Fibroblast of lung (primary cell): ENCODE data around the gene IDH2. TPM values are rescaled to one million over a fixed set of nuclear protein-coding genes. Genes with fewer than 3 reads are reported as not detected.

Experiments
- DNase-seq, 2 donors: peaks; one replicate each; pipeline versions ENCODE4 v3.0.0 to v3.0.0-alpha.2; 2010; ENCODE audit warnings: low read depth in 2 of 2
- H2AFZ ChIP-seq: 2 replicates; pipeline ENCODE4 v1.5.1; 2012; ENCODE audit warnings: low read length, control low read depth, inconsistent platforms
- H3K27ac ChIP-seq: 2 replicates; pipeline ENCODE4 v1.5.1; 2011; ENCODE audit warnings: low read length, control low read depth; ENCODE audit not compliant: insufficient read depth
- H3K27me3 ChIP-seq: 2 replicates; pipeline ENCODE4 v1.5.1; 2011; ENCODE audit warnings: mild to moderate bottlenecking, low read length; ENCODE audit not compliant: control insufficient read depth, insufficient read depth
- H3K36me3 ChIP-seq: 2 replicates; pipeline ENCODE4 v1.5.1; 2011; ENCODE audit warnings: low read length; ENCODE audit not compliant: control insufficient read depth, insufficient read depth
- H3K4me1 ChIP-seq: 2 replicates; pipeline ENCODE4 v1.5.1; 2011; ENCODE audit warnings: low read length; ENCODE audit not compliant: control insufficient read depth, insufficient read depth; ENCODE audit errors: extremely low read depth
- H3K4me2 ChIP-seq: 2 replicates; pipeline ENCODE4 v1.5.1; 2011; ENCODE audit warnings: low read length, control low read depth; ENCODE audit not compliant: insufficient read depth; ENCODE audit errors: extremely low read depth
- H3K4me3 ChIP-seq, 4 experiments: fragments of 200-600 bp in 1 of 4; sonication (generic) in 1 of 4; replicated peaks in 1 of 4; 2 replicates each; pipeline ENCODE4 v1.5.1; 2011 to 2016; ENCODE audit warnings: low read length in 4 of 4, low read depth in 3 of 4, mild to moderate bottlenecking in 3 of 4, control low read depth in 2 of 4, inconsistent platforms in 1 of 4, mixed read lengths in 1 of 4; ENCODE audit not compliant: insufficient read depth in 1 of 4; ENCODE audit errors: control extremely low read depth in 1 of 4
- H3K79me2 ChIP-seq: 2 replicates; pipeline ENCODE4 v1.5.1; 2012; ENCODE audit warnings: mild to moderate bottlenecking, low read length, inconsistent platforms; ENCODE audit not compliant: control insufficient read depth, insufficient read depth
- H3K9ac ChIP-seq: 2 replicates; pipeline ENCODE4 v1.5.1; 2011; ENCODE audit warnings: mild to moderate bottlenecking, low read length, control low read depth; ENCODE audit not compliant: insufficient read depth
- H3K9me3 ChIP-seq: 2 replicates; pipeline ENCODE4 v1.5.1; 2012; ENCODE audit warnings: low read depth, low read length; ENCODE audit not compliant: control insufficient read depth, insufficient read depth
- H4K20me1 ChIP-seq: 2 replicates; pipeline ENCODE4 v1.5.1; 2011; ENCODE audit warnings: low read length; ENCODE audit not compliant: control insufficient read depth, insufficient read depth; ENCODE audit errors: extremely low read depth
- CTCF ChIP-seq, 2 donors: IDR thresholded peaks in 1 of 2; conservative IDR thresholded peaks in 1 of 2; 1 replicate in 1 of 2; 2 replicates in 1 of 2; pipeline ENCODE4 v1.5.1; 2011 to 2012; ENCODE audit warnings: low read length in 2 of 2, control low read depth in 1 of 2, inconsistent platforms in 1 of 2, low read depth in 1 of 2, mild to moderate bottlenecking in 1 of 2
- EZH2 ChIP-seq: IDR thresholded peaks from 2 replicates; pipeline ENCODE4 v1.5.1; 2012; ENCODE audit warnings: low read length, control low read depth, mild to moderate bottlenecking; ENCODE audit errors: missing control alignments
- polyA plus RNA-seq, 2 donors: library from polyadenylated mRNA; depleted of rRNA in 1 of 2; stranded (reverse) in 1 of 2; unstranded in 1 of 2; fragments of >200 nt; gene quantifications; 2 replicates each; pipeline ENCODE4 v1.2.1, GENCODE V29; 2011 to 2012; ENCODE audit warnings: missing spikeins in 1 of 2
- total RNA-seq: library from RNA; depleted of rRNA; stranded (reverse); fragments of >200 nt; gene quantifications from 2 replicates; pipeline ENCODE4 v1.2.1, GENCODE V29; 2014

The IDH2 gene
- total and polyA plus RNA-seq, 2 donors (not counting 1 experiment from before 2014, with no cell fraction given), result 47.9 to 66.0 TPM

GRCh38 chr15:90055182-90055581 is 47.1 kb downstream of the IDH2 start:
- no peak for DNase-seq
- no peak overlapping the region for H3K9ac ChIP-seq
- H4K20me1 ChIP-seq, result no peaks in the 10 kb centered on the region

GRCh38 chr15:90054618-90055097 is 47.6 kb downstream of the IDH2 start:
- Histone ChIP-seq H3K9ac (no peak overlapping the region), H3K4me2 (no peak overlapping the region), H3K27ac (no peak overlapping the region), H3K79me2 (peaks cover 2% of the 10 kb centered on the region), H3K4me3 (no peak overlapping the region), H3K4me1 (no peaks in the 10 kb centered on the region), H3K9me3 (no peaks in the 10 kb centered on the region), H3K36me3 (no peaks in the 10 kb centered on the region), H2AFZ (no peak overlapping the region), H3K27me3 (no peaks in the 10 kb centered on the region), H4K20me1 (no peaks in the 10 kb centered on the region)
- no peak for TF ChIP-seq EZH2
- no peak for TF ChIP-seq CTCF (conservative IDR thresholded peaks at IDR 0.05 in 1 of 2, IDR thresholded peaks at IDR 0.05 in 1 of 2; ENCODE audit: low read depth in 1 of 2, low read length in 2 of 2)
- no peak for DNase-seq

More at GRCh38 chr15:90055182-90055581, 47.1 kb downstream of the IDH2 start:
- H3K36me3 ChIP-seq, result no peaks in the 10 kb centered on the region
- H3K4me2 ChIP-seq, result no peak overlapping the region
- no peak overlapping the region for H2AFZ ChIP-seq
- H3K4me3 ChIP-seq, result no peak overlapping the region
- no peak overlapping the region for H3K27ac ChIP-seq
- H3K27me3 ChIP-seq, result no peaks in the 10 kb centered on the region
- no peaks in the 10 kb centered on the region for H3K9me3 ChIP-seq
- H3K4me1 ChIP-seq, result no peaks in the 10 kb centered on the region
- no peak for TF ChIP-seq EZH2
- TF ChIP-seq CTCF (conservative IDR thresholded peaks at IDR 0.05 in 1 of 2, IDR thresholded peaks at IDR 0.05 in 1 of 2; ENCODE audit: low read depth in 1 of 2, low read length in 2 of 2), result no peak
- peaks cover 2% of the 10 kb centered on the region for H3K79me2 ChIP-seq

GRCh38 chr15:90053685-90054466 is 48.4 kb downstream of the IDH2 start:
- Histone ChIP-seq H2AFZ (no peak overlapping the region), H4K20me1 (no peaks in the 10 kb centered on the region), H3K27ac (no peak overlapping the region), H3K36me3 (no peaks in the 10 kb centered on the region), H3K4me2 (no peak overlapping the region), H3K9me3 (no peaks in the 10 kb centered on the region), H3K79me2 (peaks cover 2% of the 10 kb centered on the region), H3K27me3 (no peaks in the 10 kb centered on the region), H3K4me1 (no peaks in the 10 kb centered on the region), H3K4me3 (no peak overlapping the region), H3K9ac (no peak overlapping the region)
- no peak for TF ChIP-seq EZH2
- TF ChIP-seq CTCF (conservative IDR thresholded peaks at IDR 0.05 in 1 of 2, IDR thresholded peaks at IDR 0.05 in 1 of 2; ENCODE audit: low read depth in 1 of 2, low read length in 2 of 2), result no peak
- DNase-seq, result no peak
